ENCODE measurements around the gene GOLGA8N. TPM values are rescaled to one million over a fixed set of nuclear protein-coding genes. Genes with fewer than 3 reads are reported as not detected.
A peak's percentile ranks its signal among the peaks of the same experiment; 100 is the strongest.

The GOLGA8N gene
- total and polyA plus RNA-seq, 5 donors: 7.5 to 13.9 (median 10.9) TPM

- Histone ChIP-seq H3K4me1 (ENCODE audit: control insufficient read depth, insufficient read depth, low read length) (no peaks in the 10 kb centered on the region), H3K27me3 (ENCODE audit: control insufficient read depth, insufficient read depth) (no peaks in the 10 kb centered on the region), H3K4me3 (ENCODE audit: low read length) (no peak overlapping the region), H3K27ac (ENCODE audit: low read length) (no peak overlapping the region), H3K9me3 (ENCODE audit: control insufficient read depth, low read length) (no peaks in the 10 kb centered on the region)
- intact Hi-C loops (cut with DNase I): loop anchor here in 1 of 4 donors (10.0 kb wide), 3 partner anchors 313 to 483 kb away; no protein-coding TSS in a partner anchor
- no peak for DNase-seq
- ATAC-seq: peak; percentile 39 to 45
- 40% methylated on average over 6 of the region's 6 CpGs for WGBS
These were observed 58.1 kb downstream of the GOLGA8N start for GRCh38 chr15:32651229-32651837.

DNA sequence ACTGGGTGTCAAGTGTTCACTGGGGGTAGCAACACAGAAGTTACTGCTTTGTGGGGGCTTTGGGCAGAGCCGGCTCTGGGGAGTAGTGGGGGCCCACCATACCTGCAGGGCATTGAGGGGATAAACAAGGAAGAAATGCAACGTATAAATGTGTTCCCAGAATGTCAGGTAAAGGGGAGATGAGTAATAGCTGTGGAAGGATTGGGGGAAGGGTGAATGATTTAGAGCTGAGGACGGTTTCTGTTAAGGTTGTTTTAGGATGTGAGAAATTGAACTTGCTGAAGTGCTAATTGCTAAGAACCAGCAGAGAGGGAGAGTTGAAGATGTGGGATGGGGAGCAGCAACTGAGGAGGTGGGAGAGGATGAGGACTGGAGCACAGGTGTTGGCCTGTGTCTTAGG, 58.9 kb downstream of the GOLGA8N start:
- intact Hi-C loops (cut with DNase I): loop anchor here in 1 of 4 donors (10.0 kb wide), 3 partner anchors 313 to 483 kb away; no protein-coding TSS in a partner anchor
- no peak overlapping the region for H3K4me3 ChIP-seq (ENCODE audit: low read length)
- WGBS: 79% methylated on average over 3 of the region's 3 CpGs
- H3K27me3 ChIP-seq (ENCODE audit: control insufficient read depth, insufficient read depth): no peaks in the 10 kb centered on the region
- no peaks in the 10 kb centered on the region for H3K4me1 ChIP-seq (ENCODE audit: control insufficient read depth, insufficient read depth, low read length)
- no peaks in the 10 kb centered on the region for H3K9me3 ChIP-seq (ENCODE audit: control insufficient read depth, low read length)
- no peak overlapping the region for H3K27ac ChIP-seq (ENCODE audit: low read length)
- ATAC-seq: no peak
- no peak for DNase-seq

GRCh38 chr15:32656091-32656490, 62.8 kb downstream of the GOLGA8N start:
- ATAC-seq: no peak
- H3K4me1 ChIP-seq (ENCODE audit: control insufficient read depth, insufficient read depth, low read length): peaks cover 3% of the 10 kb centered on the region
- no peak overlapping the region for H3K27ac ChIP-seq (ENCODE audit: low read length)
- 57% methylated on average over 4 of the region's 4 CpGs for WGBS
- no peaks in the 10 kb centered on the region for H3K9me3 ChIP-seq (ENCODE audit: control insufficient read depth, low read length)
- no peak for DNase-seq
- intact Hi-C loops (cut with DNase I): loop anchor here in 1 of 4 donors (10.0 kb wide), 3 partner anchors 309 to 479 kb away; no protein-coding TSS in a partner anchor
- H3K4me3 ChIP-seq (ENCODE audit: low read length): no peak overlapping the region
- H3K27me3 ChIP-seq (ENCODE audit: control insufficient read depth, insufficient read depth): no peaks in the 10 kb centered on the region

DNA sequence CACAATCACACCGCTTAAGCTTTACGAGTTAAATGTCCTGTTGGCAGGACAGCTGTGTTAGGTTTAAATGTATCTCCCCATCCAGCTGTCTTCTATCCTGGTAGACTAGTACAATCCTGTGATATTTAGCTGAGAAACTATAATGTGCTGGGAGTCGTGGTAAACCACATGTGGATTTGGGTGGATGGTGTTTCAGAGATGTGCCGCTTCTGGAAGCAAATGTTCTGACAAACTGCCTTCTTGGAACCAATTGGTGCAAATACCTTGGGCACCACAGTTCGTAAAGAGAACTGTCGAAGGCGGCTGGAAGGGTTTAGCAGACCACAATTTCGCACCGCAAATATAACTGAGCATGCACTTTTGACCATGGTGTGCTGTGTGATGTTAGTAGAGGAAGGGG, 63.2 kb downstream of the GOLGA8N start:
- intact Hi-C loops (cut with DNase I): loop anchor here in 1 of 4 donors (10.0 kb wide), 3 partner anchors 308 to 478 kb away; no protein-coding TSS in a partner anchor
- Histone ChIP-seq H3K27ac (ENCODE audit: low read length) (no peak overlapping the region), H3K4me1 (ENCODE audit: control insufficient read depth, insufficient read depth, low read length) (peaks cover 3% of the 10 kb centered on the region), H3K9me3 (ENCODE audit: control insufficient read depth, low read length) (no peaks in the 10 kb centered on the region), H3K27me3 (ENCODE audit: control insufficient read depth, insufficient read depth) (no peaks in the 10 kb centered on the region), H3K4me3 (ENCODE audit: low read length) (no peak overlapping the region)
- ATAC-seq: no peak
- 91% methylated on average over 9 of the region's 9 CpGs for WGBS
- no peak for DNase-seq

Other genes starting within 250 kb of the GOLGA8N start
- gene GOLGA8K, start 190.2 kb upstream of the GOLGA8N start, total RNA-seq: 1 to 10 TPM in 1 of 4 donors, under 1 TPM in 2, not detected in 1; 0.31 to 1.5 (median 0.34) TPM
- gene GOLGA8K, start 190.2 kb upstream of the GOLGA8N start, polyA plus RNA-seq: 0.50 TPM
- gene GOLGA8O, start 137.8 kb upstream of the GOLGA8N start, total RNA-seq: 1 to 10 TPM in 2 of 4 donors, under 1 TPM in 2; 0.47 to 2.4 (median 1.2) TPM
- gene GOLGA8O, start 137.8 kb upstream of the GOLGA8N start, polyA plus RNA-seq: 1.00 TPM
- 1 to 10 TPM; 1.4 to 3.3 (median 2.6) TPM for gene ARHGAP11A, start 22.0 kb downstream of the GOLGA8N start, total RNA-seq
- gene ARHGAP11A, start 22.0 kb downstream of the GOLGA8N start, polyA plus RNA-seq: 0.54 TPM
- under 1 TPM in 3 of 4 donors, not detected in 1; 0.37 to 0.68 (median 0.47) TPM for gene SCG5, start 48.3 kb downstream of the GOLGA8N start, total RNA-seq
- gene SCG5, start 48.3 kb downstream of the GOLGA8N start, polyA plus RNA-seq: 0.48 TPM
- under 1 TPM; 0.20 to 0.56 (median 0.21) TPM for gene GREM1, start 124.5 kb downstream of the GOLGA8N start, total RNA-seq
- gene GREM1, start 124.5 kb downstream of the GOLGA8N start, polyA plus RNA-seq: 0.11 TPM